Measurements from ENCODE around the gene SGCE. TPM values are rescaled to one million over a fixed set of nuclear protein-coding genes. Genes with fewer than 3 reads are reported as not detected.

Gene SGCE
- total RNA-seq, 4 donors from 2014 or later = 118 to 203 (median 161) TPM

DNA sequence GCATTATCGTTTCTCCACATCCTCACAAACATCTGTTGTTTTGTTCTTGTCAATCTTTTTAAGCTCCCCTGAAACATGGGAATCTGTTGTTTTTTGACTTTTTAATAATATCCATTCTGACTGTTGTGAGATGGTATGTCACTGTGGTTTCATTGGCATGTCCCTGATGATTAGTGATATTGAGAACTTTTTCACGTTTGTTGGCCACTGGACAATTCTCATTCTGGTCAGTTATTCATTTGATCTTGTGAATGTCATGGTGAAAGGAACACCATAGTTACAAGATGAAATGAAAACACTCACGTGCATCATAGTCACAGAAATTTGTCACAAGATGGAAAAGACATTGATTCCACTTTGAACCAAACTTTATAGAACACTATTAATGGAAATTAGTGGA lies 20.5 kb upstream of the SGCE start:
- no peak overlapping the region for H3K4me3 ChIP-seq
- no peaks in the 10 kb centered on the region for H3K4me1 ChIP-seq
- no peaks in the 10 kb centered on the region for H3K36me3 ChIP-seq
- H3K27me3 ChIP-seq = no peaks in the 10 kb centered on the region
- TF ChIP-seq, protein P1, sequence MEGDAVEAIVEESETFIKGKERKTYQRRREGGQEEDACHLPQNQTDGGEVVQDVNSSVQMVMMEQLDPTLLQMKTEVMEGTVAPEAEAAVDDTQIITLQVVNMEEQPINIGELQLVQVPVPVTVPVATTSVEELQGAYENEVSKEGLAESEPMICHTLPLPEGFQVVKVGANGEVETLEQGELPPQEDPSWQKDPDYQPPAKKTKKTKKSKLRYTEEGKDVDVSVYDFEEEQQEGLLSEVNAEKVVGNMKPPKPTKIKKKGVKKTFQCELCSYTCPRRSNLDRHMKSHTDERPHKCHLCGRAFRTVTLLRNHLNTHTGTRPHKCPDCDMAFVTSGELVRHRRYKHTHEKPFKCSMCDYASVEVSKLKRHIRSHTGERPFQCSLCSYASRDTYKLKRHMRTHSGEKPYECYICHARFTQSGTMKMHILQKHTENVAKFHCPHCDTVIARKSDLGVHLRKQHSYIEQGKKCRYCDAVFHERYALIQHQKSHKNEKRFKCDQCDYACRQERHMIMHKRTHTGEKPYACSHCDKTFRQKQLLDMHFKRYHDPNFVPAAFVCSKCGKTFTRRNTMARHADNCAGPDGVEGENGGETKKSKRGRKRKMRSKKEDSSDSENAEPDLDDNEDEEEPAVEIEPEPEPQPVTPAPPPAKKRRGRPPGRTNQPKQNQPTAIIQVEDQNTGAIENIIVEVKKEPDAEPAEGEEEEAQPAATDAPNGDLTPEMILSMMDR (IDR thresholded peaks at IDR 0.05) = no peak
- TF ChIP-seq POLR2A (IDR thresholded peaks at IDR 0.05) (no peak), EP300 (IDR thresholded peaks at IDR 0.05) (no peak)
- no peak overlapping the region for H3K27ac ChIP-seq
- H3K9me3 ChIP-seq = no peaks in the 10 kb centered on the region
- WGBS, 2 donors = 74 to 83% methylated on average over 3 of the region's 3 CpGs
- no peak for DNase-seq (ENCODE audit: low spot score in 2 of 2)

DNA sequence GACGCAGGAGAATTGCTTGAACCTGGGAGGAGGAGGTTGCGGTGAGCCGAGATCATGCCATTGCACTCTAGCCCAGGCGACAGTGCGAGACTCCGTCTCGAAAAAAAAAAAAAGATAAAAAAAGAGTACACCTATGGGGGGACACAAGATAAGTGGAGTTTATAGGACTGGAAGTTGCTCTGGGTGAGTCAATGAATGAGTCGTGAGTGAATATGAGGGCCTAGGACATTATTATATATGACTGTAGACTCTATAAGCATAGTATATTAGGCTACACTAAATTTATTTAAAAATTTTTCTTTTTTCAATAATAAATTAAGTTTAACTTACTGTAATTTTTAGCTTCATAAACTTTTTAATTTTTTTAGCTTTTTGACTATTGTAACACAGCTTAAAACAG lies 19.4 kb upstream of the SGCE start:
- no peak for DNase-seq (ENCODE audit: low spot score in 2 of 2)
- no peaks in the 10 kb centered on the region for H3K27me3 ChIP-seq
- TF ChIP-seq EP300 (IDR thresholded peaks at IDR 0.05) (no peak), POLR2A (IDR thresholded peaks at IDR 0.05) (no peak)
- TF ChIP-seq, protein P1 (IDR thresholded peaks at IDR 0.05) = no peak

DNA sequence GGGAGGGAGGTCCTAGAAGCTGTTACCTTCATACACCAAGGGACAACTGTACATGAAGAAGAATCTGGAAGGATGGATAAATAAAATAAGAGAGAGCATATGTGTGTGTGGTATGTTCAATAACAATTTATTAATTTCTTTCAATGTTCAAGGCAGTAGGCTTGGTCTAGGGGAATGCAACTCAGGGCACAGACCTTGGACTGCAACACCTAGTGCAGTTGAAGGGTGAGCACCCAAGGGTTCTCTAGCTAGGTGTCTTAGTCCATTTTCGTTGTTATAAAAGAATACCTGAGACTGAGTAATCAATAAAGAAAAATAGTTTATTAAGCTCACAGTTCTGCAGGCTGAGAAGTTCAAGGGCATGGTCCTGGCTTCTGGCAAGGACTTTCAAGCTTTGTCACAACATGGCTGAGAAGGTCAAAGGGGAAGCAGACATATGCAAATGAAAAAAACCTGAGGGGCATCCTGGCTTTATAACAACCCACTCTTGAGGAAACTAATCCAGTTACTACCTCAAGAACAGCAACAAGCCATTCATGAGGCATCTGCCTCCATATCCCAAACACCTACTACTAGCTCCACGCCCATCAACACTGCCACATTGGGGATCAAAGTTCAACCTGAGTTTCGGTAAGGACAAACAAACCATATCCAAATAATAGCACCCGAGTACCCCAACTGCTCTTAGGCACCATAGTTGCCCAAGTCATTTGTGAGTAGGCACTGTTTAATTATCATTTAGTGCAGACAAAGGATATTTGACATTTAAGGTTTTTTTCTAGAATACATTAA lies 15.7 kb upstream of the SGCE start:
- Histone ChIP-seq H3K36me3 (no peaks in the 10 kb centered on the region), H3K4me1 (no peaks in the 10 kb centered on the region), H3K4me3 (no peak overlapping the region), H3K27me3 (no peaks in the 10 kb centered on the region), H3K27ac (no peak overlapping the region), H3K9me3 (no peaks in the 10 kb centered on the region)
- no peak for DNase-seq (ENCODE audit: low spot score in 2 of 2)
- WGBS, 2 donors = 84 to 91% methylated on average over 4 of the region's 4 CpGs
- no peak for TF ChIP-seq POLR2A (IDR thresholded peaks at IDR 0.05)
- TF ChIP-seq EP300 (IDR thresholded peaks at IDR 0.05) = no peak
- TF ChIP-seq, protein P1 (IDR thresholded peaks at IDR 0.05) = no peak

More for the DNA sequence above, 19.4 kb upstream of the SGCE start:
- Histone ChIP-seq H3K9me3 (no peaks in the 10 kb centered on the region), H3K27ac (no peak overlapping the region), H3K4me3 (no peak overlapping the region), H3K4me1 (no peaks in the 10 kb centered on the region), H3K36me3 (no peaks in the 10 kb centered on the region)
- WGBS, 2 donors = 95 to 96% methylated on average over 8 of the region's 8 CpGs

DNA sequence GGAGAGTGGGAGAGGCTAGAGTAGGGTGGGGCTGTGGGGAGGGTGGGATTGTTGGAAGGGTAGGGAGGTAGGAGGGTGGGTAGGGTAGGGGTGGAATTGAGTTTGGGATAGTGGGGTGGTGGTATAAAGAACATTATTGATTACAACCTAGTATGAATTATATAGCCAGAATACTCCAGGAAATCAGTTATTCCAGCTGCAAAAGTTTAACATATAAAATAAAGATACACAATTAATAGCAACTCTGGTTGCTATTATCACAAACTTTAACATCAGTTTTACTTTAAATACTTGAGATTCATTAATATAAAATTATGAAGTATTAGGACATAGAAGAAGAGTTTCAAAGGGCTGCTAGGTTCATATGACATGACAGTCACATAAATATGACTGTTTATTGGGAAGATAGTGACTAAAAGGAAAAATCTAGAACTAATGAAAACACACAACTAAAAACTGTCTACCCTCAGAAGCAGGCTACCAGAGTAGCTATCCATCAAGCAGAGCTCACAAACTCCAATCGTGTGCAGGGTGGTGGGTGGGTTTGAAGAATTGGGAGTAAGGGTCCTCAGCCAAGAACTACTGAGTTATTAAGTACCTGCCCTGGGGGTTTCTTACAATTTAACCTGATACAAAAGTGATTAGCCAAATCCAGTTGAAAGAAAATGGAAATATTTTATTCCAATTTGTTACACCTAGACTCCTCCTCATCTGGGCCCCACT lies 14.0 kb upstream of the SGCE start:
- 90 to 91% methylated on average over 1 of the region's 1 CpG for WGBS, 2 donors
- no peaks in the 10 kb centered on the region for H3K9me3 ChIP-seq

More for the DNA sequence above, 14.0 kb upstream of the SGCE start:
- Histone ChIP-seq H3K4me1 (no peaks in the 10 kb centered on the region), H3K27me3 (no peaks in the 10 kb centered on the region), H3K4me3 (no peak overlapping the region), H3K27ac (no peak overlapping the region), H3K36me3 (no peaks in the 10 kb centered on the region)
- DNase-seq (ENCODE audit: low spot score in 2 of 2) = no peak
- TF ChIP-seq, protein P1 (IDR thresholded peaks at IDR 0.05) = no peak
- TF ChIP-seq EP300 (IDR thresholded peaks at IDR 0.05) (no peak), POLR2A (IDR thresholded peaks at IDR 0.05) (no peak)

All from tibial nerve (tissue), 4 donors.